Measurements from ENCODE around the gene ZP4. TPM values are rescaled to one million over a fixed set of nuclear protein-coding genes. Genes with fewer than 3 reads are reported as not detected.

The ZP4 gene
- total RNA-seq, 4 donors from 2014 or later: not detected

GRCh38 chr1:237931581-237931980 lies 40.9 kb upstream of the ZP4 start:
- Histone ChIP-seq H3K4me3 (no peak overlapping the region), H3K27me3 (no peaks in the 10 kb centered on the region), H3K27ac (no peak overlapping the region), H3K36me3 (no peaks in the 10 kb centered on the region), H3K9me3 (no peaks in the 10 kb centered on the region), H3K4me1 (no peaks in the 10 kb centered on the region)
- WGBS, 2 donors (ENCODE audit: low coverage in 1 of 2): 62 to 83% methylated on average over 1 to 4 of the region's 4 CpGs
- TF ChIP-seq POLR2A (IDR thresholded peaks at IDR 0.05) (no peak), EP300 (IDR thresholded peaks at IDR 0.05; ENCODE audit: low read depth) (no peak), CTCF (IDR thresholded peaks at IDR 0.05) (no peak), POLR2AphosphoS5 (IDR thresholded peaks at IDR 0.05) (no peak)
- in situ Hi-C loops (cut with MboI; ENCODE audit: low pct_ligation_motif_present in 1 of 4, low pct_unique_long_range_greater_than_20kb in 1 of 4, low sequenced_read_pairs in 3 of 4) (no loop called here), intact Hi-C loops (cut with DNase I; ENCODE audit: low total_unique reads) (no loop called here)
- no peak for DNase-seq

GRCh38 chr1:237927198-237927597 lies 36.5 kb upstream of the ZP4 start:
- no peaks in the 10 kb centered on the region for H3K27me3 ChIP-seq
- no peak for DNase-seq
- TF ChIP-seq CTCF (IDR thresholded peaks at IDR 0.05): no peak
- TF ChIP-seq POLR2A (IDR thresholded peaks at IDR 0.05): no peak
- TF ChIP-seq POLR2AphosphoS5 (IDR thresholded peaks at IDR 0.05): no peak
- no peak for TF ChIP-seq EP300 (IDR thresholded peaks at IDR 0.05; ENCODE audit: low read depth)
- WGBS, 2 donors (ENCODE audit: low coverage in 1 of 2): 96% methylated on average over 13 of the region's 15 CpGs; no CpG with 5 or more reads in 1 of the 2 donors
- H3K36me3 ChIP-seq: no peaks in the 10 kb centered on the region
- H3K4me1 ChIP-seq: no peaks in the 10 kb centered on the region
- H3K27ac ChIP-seq: no peak overlapping the region
- H3K9me3 ChIP-seq: no peaks in the 10 kb centered on the region
- in situ Hi-C loops (cut with MboI; ENCODE audit: low pct_ligation_motif_present in 1 of 4, low pct_unique_long_range_greater_than_20kb in 1 of 4, low sequenced_read_pairs in 3 of 4): no loop called here
- no peak overlapping the region for H3K4me3 ChIP-seq
- intact Hi-C loops (cut with DNase I; ENCODE audit: low total_unique reads): no loop called here

- DNase-seq: no peak
- no peaks in the 10 kb centered on the region for H3K4me1 ChIP-seq
- H3K27me3 ChIP-seq: no peaks in the 10 kb centered on the region
- H3K27ac ChIP-seq: no peak overlapping the region
- no peaks in the 10 kb centered on the region for H3K36me3 ChIP-seq
- no peaks in the 10 kb centered on the region for H3K9me3 ChIP-seq
- TF ChIP-seq POLR2A (IDR thresholded peaks at IDR 0.05) (no peak), POLR2AphosphoS5 (IDR thresholded peaks at IDR 0.05) (no peak), EP300 (IDR thresholded peaks at IDR 0.05; ENCODE audit: low read depth) (no peak), CTCF (IDR thresholded peaks at IDR 0.05) (no peak)
- H3K4me3 ChIP-seq: no peak overlapping the region
- intact Hi-C loops (cut with DNase I; ENCODE audit: low total_unique reads): no loop called here
- in situ Hi-C loops (cut with MboI; ENCODE audit: low pct_ligation_motif_present in 1 of 4, low pct_unique_long_range_greater_than_20kb in 1 of 4, low sequenced_read_pairs in 3 of 4): no loop called here
These were observed 30.6 kb upstream of the ZP4 start for GRCh38 chr1:237921306-237921705.

GRCh38 chr1:237913345-237913744 lies 22.6 kb upstream of the ZP4 start:
- TF ChIP-seq POLR2A (IDR thresholded peaks at IDR 0.05) (no peak), EP300 (IDR thresholded peaks at IDR 0.05; ENCODE audit: low read depth) (no peak), POLR2AphosphoS5 (IDR thresholded peaks at IDR 0.05) (no peak), CTCF (IDR thresholded peaks at IDR 0.05) (no peak)
- no peak overlapping the region for H3K27ac ChIP-seq
- in situ Hi-C loops (cut with MboI; ENCODE audit: low pct_ligation_motif_present in 1 of 4, low pct_unique_long_range_greater_than_20kb in 1 of 4, low sequenced_read_pairs in 3 of 4): no loop called here
- intact Hi-C loops (cut with DNase I; ENCODE audit: low total_unique reads): no loop called here
- H3K4me3 ChIP-seq: no peak overlapping the region
- no peak for DNase-seq
- H3K27me3 ChIP-seq: no peaks in the 10 kb centered on the region
- H3K4me1 ChIP-seq: no peaks in the 10 kb centered on the region
- WGBS, 2 donors (ENCODE audit: low coverage in 1 of 2): 79% methylated on average over 2 of the region's 2 CpGs; no CpG with 5 or more reads in 1 of the 2 donors
- H3K9me3 ChIP-seq: no peaks in the 10 kb centered on the region
- H3K36me3 ChIP-seq: no peaks in the 10 kb centered on the region
